Measurements from ENCODE around the gene GPR153. TPM values are rescaled to one million over a fixed set of nuclear protein-coding genes. Genes with fewer than 3 reads are reported as not detected.
A peak's percentile ranks its signal among the peaks of the same experiment; 100 is the strongest.

Gene GPR153
- total RNA-seq, 1 donor from 2014 or later = 16.6 TPM

- DNase-seq (no peak), ATAC-seq (no peak)
- intact Hi-C loops (cut with DNase I) = no loop called here
- TF ChIP-seq CTCF (IDR thresholded peaks at IDR 0.05) = no peak
- H3K4me3 ChIP-seq = no peak overlapping the region
- no peaks in the 10 kb centered on the region for H3K36me3 ChIP-seq
- H3K27me3 ChIP-seq (ENCODE audit: low read depth) = no peaks in the 10 kb centered on the region
- no peak overlapping the region for H3K27ac ChIP-seq
- no peaks in the 10 kb centered on the region for H3K4me1 ChIP-seq
- H3K9me3 ChIP-seq = no peaks in the 10 kb centered on the region
These were observed 42.6 kb upstream of the GPR153 start for GRCh38 chr1:6303397-6304012.

- no peaks in the 10 kb centered on the region for H3K4me1 ChIP-seq
- H3K9me3 ChIP-seq = no peaks in the 10 kb centered on the region
- H3K27me3 ChIP-seq (ENCODE audit: low read depth) = no peaks in the 10 kb centered on the region
- no peaks in the 10 kb centered on the region for H3K36me3 ChIP-seq
- DNase-seq (no peak), ATAC-seq (no peak)
- intact Hi-C loops (cut with DNase I) = no loop called here
- no peak overlapping the region for H3K27ac ChIP-seq
- TF ChIP-seq CTCF (IDR thresholded peaks at IDR 0.05) = no peak
- no peak overlapping the region for H3K4me3 ChIP-seq
These were observed 41.7 kb upstream of the GPR153 start for GRCh38 chr1:6302568-6302967.

- ATAC-seq = no peak
- no peaks in the 10 kb centered on the region for H3K4me1 ChIP-seq
- no peaks in the 10 kb centered on the region for H3K36me3 ChIP-seq
- H3K9me3 ChIP-seq = no peaks in the 10 kb centered on the region
- no peak overlapping the region for H3K27ac ChIP-seq
- no peak for TF ChIP-seq CTCF (IDR thresholded peaks at IDR 0.05)
- intact Hi-C loops (cut with DNase I) = no loop called here
- no peak for DNase-seq
- H3K4me3 ChIP-seq = no peak overlapping the region
- H3K27me3 ChIP-seq (ENCODE audit: low read depth) = no peaks in the 10 kb centered on the region
These were observed 40.6 kb upstream of the GPR153 start for GRCh38 chr1:6301526-6301925.

GRCh38 chr1:6300342-6301048, 39.6 kb upstream of the GPR153 start:
- intact Hi-C loops (cut with DNase I) = no loop called here
- ATAC-seq = peak in 1 of 2 donors; percentile 24

GRCh38 chr1:6299557-6300165, 38.8 kb upstream of the GPR153 start:
- intact Hi-C loops (cut with DNase I) = no loop called here
- TF ChIP-seq CTCF (IDR thresholded peaks at IDR 0.05) = no peak
- no peak for ATAC-seq
- no peaks in the 10 kb centered on the region for H3K27me3 ChIP-seq (ENCODE audit: low read depth)
- no peaks in the 10 kb centered on the region for H3K36me3 ChIP-seq
- H3K27ac ChIP-seq = no peak overlapping the region
- no peaks in the 10 kb centered on the region for H3K4me1 ChIP-seq
- no peaks in the 10 kb centered on the region for H3K9me3 ChIP-seq
- no peak overlapping the region for H3K4me3 ChIP-seq
- no peak for DNase-seq

More at GRCh38 chr1:6300342-6301048, 39.6 kb upstream of the GPR153 start:
- no peak for DNase-seq
- no peaks in the 10 kb centered on the region for H3K9me3 ChIP-seq
- no peaks in the 10 kb centered on the region for H3K4me1 ChIP-seq
- no peak for TF ChIP-seq CTCF (IDR thresholded peaks at IDR 0.05)
- no peak overlapping the region for H3K4me3 ChIP-seq
- H3K27ac ChIP-seq = no peak overlapping the region
- H3K36me3 ChIP-seq = no peaks in the 10 kb centered on the region
- no peaks in the 10 kb centered on the region for H3K27me3 ChIP-seq (ENCODE audit: low read depth)
